ENCODE measurements around the gene ST6GALNAC4.
A peak's percentile ranks its signal among the peaks of the same experiment; 100 is the strongest.

The ST6GALNAC4 gene

GRCh38 chr9:127916720-127917581 is at the start of gene ST6GALNAC4:
ST6GALNAC4 (minus strand) TSS chr9:127917041; CDS start chr9:127916419, 622 bp downstream.
- DNase-seq (ENCODE audit: low read depth): peak; percentile 97

- no peak for DNase-seq (ENCODE audit: low read depth)
These were observed 49.1 kb upstream of the ST6GALNAC4 start for GRCh38 chr9:127965953-127966352.

- DNase-seq (ENCODE audit: low read depth): no peak
These were observed 46.7 kb upstream of the ST6GALNAC4 start for GRCh38 chr9:127963359-127964064.

- no peak for DNase-seq (ENCODE audit: low read depth)
These were observed 46.2 kb upstream of the ST6GALNAC4 start for GRCh38 chr9:127963041-127963358.

- no peak for DNase-seq (ENCODE audit: low read depth)
These were observed 45.4 kb upstream of the ST6GALNAC4 start for GRCh38 chr9:127962278-127962677.

GRCh38 chr9:127961613-127962155 is 44.8 kb upstream of the ST6GALNAC4 start:
- no peak for DNase-seq (ENCODE audit: low read depth)

- no peak for DNase-seq (ENCODE audit: low read depth)
These were observed 44.3 kb upstream of the ST6GALNAC4 start for GRCh38 chr9:127961155-127961490.

GRCh38 chr9:127960410-127961154 is 43.7 kb upstream of the ST6GALNAC4 start:
- no peak for DNase-seq (ENCODE audit: low read depth)

GRCh38 chr9:127959841-127960409 is 43.1 kb upstream of the ST6GALNAC4 start:
- DNase-seq (ENCODE audit: low read depth): no peak

GRCh38 chr9:127959398-127959797 is 42.6 kb upstream of the ST6GALNAC4 start:
- no peak for DNase-seq (ENCODE audit: low read depth)

- DNase-seq (ENCODE audit: low read depth): no peak
These were observed 41.9 kb upstream of the ST6GALNAC4 start for GRCh38 chr9:127958728-127959127.

- DNase-seq (ENCODE audit: low read depth): no peak
These were observed 38.6 kb upstream of the ST6GALNAC4 start for GRCh38 chr9:127955294-127956015.

- no peak for DNase-seq (ENCODE audit: low read depth)
These were observed 38.0 kb upstream of the ST6GALNAC4 start for GRCh38 chr9:127954831-127955293.

- DNase-seq (ENCODE audit: low read depth): no peak
These were observed 37.1 kb upstream of the ST6GALNAC4 start for GRCh38 chr9:127953768-127954505.

- no peak for DNase-seq (ENCODE audit: low read depth)
These were observed 36.3 kb upstream of the ST6GALNAC4 start for GRCh38 chr9:127953154-127953553.

GRCh38 chr9:127950513-127951289 is 33.9 kb upstream of the ST6GALNAC4 start:
- no peak for DNase-seq (ENCODE audit: low read depth)

GRCh38 chr9:127949827-127950512 is 33.1 kb upstream of the ST6GALNAC4 start:
- no peak for DNase-seq (ENCODE audit: low read depth)

- no peak for DNase-seq (ENCODE audit: low read depth)
These were observed 31.2 kb upstream of the ST6GALNAC4 start for GRCh38 chr9:127947841-127948710.
